ENCODE measurements around the gene CHRNA10. TPM values are rescaled to one million over a fixed set of nuclear protein-coding genes. Genes with fewer than 3 reads are reported as not detected.

Gene CHRNA10
- polyA plus RNA-seq, 3 donors: 0.73 TPM; not detected in 2

DNA sequence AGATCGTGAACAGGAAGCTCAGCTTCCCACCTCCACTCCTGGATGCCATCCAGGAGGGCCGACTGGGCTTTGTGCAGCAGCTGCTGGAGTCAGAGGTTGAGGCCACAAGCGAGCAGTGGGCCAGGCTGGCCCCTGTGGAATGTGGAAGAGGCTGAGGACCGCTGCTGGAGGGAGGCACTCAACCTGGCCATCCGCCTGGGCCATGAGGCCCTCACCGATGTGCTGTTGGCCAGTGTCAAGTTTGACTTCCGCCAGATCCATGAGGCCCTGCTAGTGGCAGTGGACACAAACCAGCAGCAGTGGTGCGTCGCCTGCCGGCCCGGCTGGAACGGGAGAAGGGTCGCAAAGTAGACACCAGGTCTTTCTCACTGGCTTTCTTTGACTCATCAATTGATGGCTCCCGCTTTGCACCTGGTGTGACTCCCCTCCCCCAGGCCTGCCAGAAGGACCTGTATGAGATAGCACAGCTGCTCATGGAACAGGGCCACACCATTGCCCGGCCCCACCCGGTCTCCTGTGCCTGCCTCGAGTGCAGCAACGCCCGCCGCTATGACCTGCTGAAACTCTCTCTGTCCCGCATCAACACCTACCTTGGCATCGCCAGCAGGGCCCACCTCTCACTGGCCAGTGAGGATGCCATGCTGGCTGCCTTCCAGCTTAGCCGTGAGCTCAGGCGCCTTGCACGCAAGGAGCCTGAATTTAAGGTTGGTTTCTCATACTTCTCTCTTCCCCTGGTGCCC, 54.3 kb downstream of the CHRNA10 start:
- no peak overlapping the region for H3K9ac ChIP-seq (ENCODE audit: insufficient read depth, low read length, poor library complexity, severe bottlenecking)

DNA sequence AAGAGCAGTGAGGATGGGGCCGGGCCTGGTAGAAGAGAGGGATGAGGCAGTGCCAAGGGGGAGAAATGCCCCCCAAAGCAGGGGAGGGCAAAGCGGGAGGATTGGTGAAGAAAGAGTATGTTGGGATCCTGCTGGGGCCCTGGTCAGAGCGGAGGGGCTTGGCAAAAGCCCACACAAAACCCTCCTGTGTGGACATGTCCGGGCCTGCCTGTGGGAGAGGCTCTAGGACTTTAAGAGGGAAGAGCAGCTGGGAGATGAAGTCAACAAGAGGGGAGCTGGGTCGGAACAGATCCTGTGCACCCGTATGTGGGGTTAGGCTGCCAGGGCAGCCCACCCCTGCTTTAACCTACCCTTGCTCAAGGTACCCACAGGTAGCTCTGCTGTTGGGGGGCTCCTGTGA, 55.2 kb downstream of the CHRNA10 start:
- Histone ChIP-seq H3K27me3 (ENCODE audit: control insufficient read depth in 2 of 2, insufficient read depth in 2 of 2, low read length in 2 of 2) (no peaks in the 10 kb centered on the region), H2AFZ (ENCODE audit: insufficient read depth, low read depth, low read length, poor library complexity, severe bottlenecking) (no peak overlapping the region), H3K4me3 (replicated peaks in 1 of 3; ENCODE audit: low read depth in 2 of 3, low read length in 3 of 3) (no peak overlapping the region), H3K4me2 (replicated peaks; ENCODE audit: extremely low read depth, low read length, poor library complexity, severe bottlenecking) (no peak overlapping the region), H3K9ac (ENCODE audit: insufficient read depth, low read length, poor library complexity, severe bottlenecking) (no peak overlapping the region), H3K79me2 (ENCODE audit: insufficient read depth, low read length) (no peaks in the 10 kb centered on the region), H4K20me1 (ENCODE audit: insufficient read depth, low read length) (no peaks in the 10 kb centered on the region), H3K9me3 (replicated peaks in 1 of 2; ENCODE audit: control insufficient read depth in 1 of 2, insufficient read depth in 1 of 2, low read length in 2 of 2) (no peaks in the 10 kb centered on the region), H3K36me3 (replicated peaks in 1 of 2; ENCODE audit: control insufficient read depth in 1 of 2, insufficient read depth in 2 of 2, low read length in 2 of 2) (no peaks in the 10 kb centered on the region), H3K27ac (ENCODE audit: low read depth in 1 of 2, low read length in 2 of 2) (no peak overlapping the region), H3K4me1 (ENCODE audit: control insufficient read depth in 1 of 2, insufficient read depth in 2 of 2, low read length in 2 of 2) (peaks cover 20 to 22% of the 10 kb centered on the region in 2 donors)
- Mint-ChIP-seq H3K4me1 (peaks cover 17% of the 10 kb centered on the region), H3K36me3 (peaks cover 0 to 2% of the 10 kb centered on the region in 2 donors), H3K27ac (peak overlapping the region in 2 of 7 donors; percentile 26 to 37), H3K4me3 (no peak overlapping the region), H3K9me3 (peaks cover 0 to 2% (median 0%) of the 10 kb centered on the region in 7 donors), H3K27me3 (ENCODE audit: low read depth in 3 of 3) (peaks cover 5 to 13% (median 8%) of the 10 kb centered on the region in 3 donors)
- 92% methylated on average over 2 of the region's 6 CpGs for WGBS (ENCODE audit: insufficient coverage)
- intact Hi-C loops (cut with micrococcal nuclease): no loop called here
- no peak for DNase-seq
- TF ChIP-seq, protein P1, sequence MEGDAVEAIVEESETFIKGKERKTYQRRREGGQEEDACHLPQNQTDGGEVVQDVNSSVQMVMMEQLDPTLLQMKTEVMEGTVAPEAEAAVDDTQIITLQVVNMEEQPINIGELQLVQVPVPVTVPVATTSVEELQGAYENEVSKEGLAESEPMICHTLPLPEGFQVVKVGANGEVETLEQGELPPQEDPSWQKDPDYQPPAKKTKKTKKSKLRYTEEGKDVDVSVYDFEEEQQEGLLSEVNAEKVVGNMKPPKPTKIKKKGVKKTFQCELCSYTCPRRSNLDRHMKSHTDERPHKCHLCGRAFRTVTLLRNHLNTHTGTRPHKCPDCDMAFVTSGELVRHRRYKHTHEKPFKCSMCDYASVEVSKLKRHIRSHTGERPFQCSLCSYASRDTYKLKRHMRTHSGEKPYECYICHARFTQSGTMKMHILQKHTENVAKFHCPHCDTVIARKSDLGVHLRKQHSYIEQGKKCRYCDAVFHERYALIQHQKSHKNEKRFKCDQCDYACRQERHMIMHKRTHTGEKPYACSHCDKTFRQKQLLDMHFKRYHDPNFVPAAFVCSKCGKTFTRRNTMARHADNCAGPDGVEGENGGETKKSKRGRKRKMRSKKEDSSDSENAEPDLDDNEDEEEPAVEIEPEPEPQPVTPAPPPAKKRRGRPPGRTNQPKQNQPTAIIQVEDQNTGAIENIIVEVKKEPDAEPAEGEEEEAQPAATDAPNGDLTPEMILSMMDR (IDR thresholded peaks at IDR 0.05): no peak

More for the DNA sequence above, 54.3 kb downstream of the CHRNA10 start:
- intact Hi-C loops (cut with micrococcal nuclease): no loop called here
- Histone ChIP-seq H3K9me3 (replicated peaks in 1 of 2; ENCODE audit: control insufficient read depth in 1 of 2, insufficient read depth in 1 of 2, low read length in 2 of 2) (no peaks in the 10 kb centered on the region), H3K4me1 (ENCODE audit: control insufficient read depth in 1 of 2, insufficient read depth in 2 of 2, low read length in 2 of 2) (peaks cover 20 to 22% of the 10 kb centered on the region in 2 donors), H2AFZ (ENCODE audit: insufficient read depth, low read depth, low read length, poor library complexity, severe bottlenecking) (no peak overlapping the region), H3K36me3 (replicated peaks in 1 of 2; ENCODE audit: control insufficient read depth in 1 of 2, insufficient read depth in 2 of 2, low read length in 2 of 2) (no peaks in the 10 kb centered on the region), H3K4me2 (replicated peaks; ENCODE audit: extremely low read depth, low read length, poor library complexity, severe bottlenecking) (no peak overlapping the region), H3K4me3 (replicated peaks in 1 of 3; ENCODE audit: low read depth in 2 of 3, low read length in 3 of 3) (no peak overlapping the region), H3K27ac (ENCODE audit: low read depth in 1 of 2, low read length in 2 of 2) (no peak overlapping the region), H3K79me2 (ENCODE audit: insufficient read depth, low read length) (no peaks in the 10 kb centered on the region), H3K27me3 (ENCODE audit: control insufficient read depth in 2 of 2, insufficient read depth in 2 of 2, low read length in 2 of 2) (no peaks in the 10 kb centered on the region), H4K20me1 (ENCODE audit: insufficient read depth, low read length) (no peaks in the 10 kb centered on the region)
- H3K27ac Mint-ChIP-seq: peak overlapping the region in 1 of 7 donors; percentile 60
- peaks cover 0 to 2% of the 10 kb centered on the region in 2 donors for H3K36me3 Mint-ChIP-seq
- peaks cover 0 to 2% (median 0%) of the 10 kb centered on the region in 7 donors for H3K9me3 Mint-ChIP-seq
- no peak overlapping the region for H3K4me3 Mint-ChIP-seq
- no peak for DNase-seq
- H3K4me1 Mint-ChIP-seq: peaks cover 17% of the 10 kb centered on the region
- H3K27me3 Mint-ChIP-seq (ENCODE audit: low read depth in 3 of 3): peaks cover 5 to 14% (median 9%) of the 10 kb centered on the region in 3 donors
- TF ChIP-seq, protein P1 (IDR thresholded peaks at IDR 0.05): no peak
- 91% methylated on average over 20 of the region's 25 CpGs for WGBS (ENCODE audit: insufficient coverage)

Small RNAs within 50 kb of the gene (small RNA-seq; reads per million reads assigned to genes)
- not detected for gene RF00019 (ENCODE audit: insufficient read length, low read depth)
- not detected for gene RNU6-1143P (ENCODE audit: insufficient read length, low read depth)

Other genes with a start within 250 kb of the CHRNA10 start
- gene ART5, start 29.4 kb downstream of the CHRNA10 start, polyA plus RNA-seq: not detected
- gene ART1, start 26.3 kb downstream of the CHRNA10 start, polyA plus RNA-seq: not detected
- gene NUP98, start 126.2 kb upstream of the CHRNA10 start, polyA plus RNA-seq: 10 to 100 TPM; 19.6 to 76.2 (median 28.5) TPM
- gene PGAP2, start 137.2 kb upstream of the CHRNA10 start, polyA plus RNA-seq: 10 to 100 TPM in 1 of 3 donors, 1 to 10 TPM in 2; 5.8 to 17.9 (median 6.8) TPM
- gene RHOG, start 169.6 kb upstream of the CHRNA10 start, polyA plus RNA-seq: 100 to 1,000 TPM; 315 to 505 (median 458) TPM
- 10 to 100 TPM; 14.0 to 68.6 (median 21.0) TPM for gene STIM1, start 184.3 kb upstream of the CHRNA10 start, polyA plus RNA-seq